HS-27A (cell line): ENCODE results near the gene FGFR1OP2.
A peak's percentile ranks its signal among the peaks of the same experiment; 100 is the strongest.
"Not testable (repeated sequence)": the region's sequence is repeated elsewhere in the genome, so short reads cannot be mapped to it uniquely, and the experiment has no call there.

ENCODE experiments used
- DNase-seq: peaks from one replicate; pipeline ENCODE4 v3.0.0-alpha.2; 2012; ENCODE audit warnings: low read depth, missing footprints

FGFR1OP2 gene

GRCh38 chr12:26937863-26938700 is at the start of gene FGFR1OP2, which contains the start of gene INTS13:
TSS of gene FGFR1OP2 (plus strand) at chr12:26938470. CDS start at chr12:26954159, 15,689 bp downstream.
TSS of gene INTS13 (minus strand) at chr12:26937981. CDS start at chr12:26936803, 1,178 bp downstream.
- DNase-seq, result peak; percentile 100

DNA sequence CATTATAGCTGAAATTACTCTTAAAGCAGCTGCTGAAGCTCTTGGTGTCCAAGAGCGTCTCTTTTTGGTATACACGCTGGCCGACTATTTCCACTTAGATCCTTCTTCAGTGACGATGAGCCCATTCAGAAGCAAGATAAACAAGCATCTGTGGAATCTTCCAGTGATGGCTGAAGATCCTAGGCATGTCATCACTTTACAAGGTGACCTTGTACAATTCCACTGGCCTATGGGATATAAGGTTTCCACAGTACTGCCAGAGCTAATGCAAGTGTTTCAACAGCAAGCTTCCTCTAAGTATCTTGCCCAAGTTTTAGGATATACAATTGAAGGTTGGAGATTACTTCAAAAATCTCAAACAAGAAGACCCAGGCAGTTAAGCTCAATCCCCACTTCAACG is 47.5 kb upstream of the FGFR1OP2 start:
- DNase-seq, result no peak

GRCh38 chr12:26891704-26892103 is 46.6 kb upstream of the FGFR1OP2 start:
- no peak for DNase-seq

- no peak for DNase-seq
Measured at GRCh38 chr12:26895672-26896071, 42.6 kb upstream of the FGFR1OP2 start.

DNA sequence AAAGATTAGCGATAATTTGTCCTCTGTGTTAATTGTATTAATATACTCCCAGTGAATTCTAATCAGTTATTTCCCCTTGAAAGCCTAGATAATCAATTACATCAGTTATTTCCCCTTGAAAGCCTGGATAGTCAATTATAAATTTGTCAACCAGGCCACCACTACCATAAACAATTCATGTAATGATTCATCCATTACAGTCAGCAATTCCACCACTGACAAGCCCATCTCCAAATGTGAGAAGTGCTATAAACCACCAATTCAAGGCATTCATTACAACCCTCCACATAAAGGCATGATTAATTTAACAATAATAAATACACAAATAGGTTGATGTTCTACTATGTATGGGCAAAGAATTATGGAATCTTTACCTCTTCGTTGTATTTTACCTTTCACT is 41.4 kb upstream of the FGFR1OP2 start:
- DNase-seq, result no peak

GRCh38 chr12:26903396-26903795 is 34.9 kb upstream of the FGFR1OP2 start:
- DNase-seq, result not testable (repeated sequence)

- DNase-seq, result no peak
Measured at GRCh38 chr12:26906024-26906423, 32.2 kb upstream of the FGFR1OP2 start.

- DNase-seq, result no peak
Measured at GRCh38 chr12:26906704-26907103, 31.6 kb upstream of the FGFR1OP2 start.

GRCh38 chr12:26918321-26919215 is 19.7 kb upstream of the FGFR1OP2 start:
- DNase-seq, result no peak

- DNase-seq, result no peak
Measured at GRCh38 chr12:26919216-26919555, 19.1 kb upstream of the FGFR1OP2 start.

DNA sequence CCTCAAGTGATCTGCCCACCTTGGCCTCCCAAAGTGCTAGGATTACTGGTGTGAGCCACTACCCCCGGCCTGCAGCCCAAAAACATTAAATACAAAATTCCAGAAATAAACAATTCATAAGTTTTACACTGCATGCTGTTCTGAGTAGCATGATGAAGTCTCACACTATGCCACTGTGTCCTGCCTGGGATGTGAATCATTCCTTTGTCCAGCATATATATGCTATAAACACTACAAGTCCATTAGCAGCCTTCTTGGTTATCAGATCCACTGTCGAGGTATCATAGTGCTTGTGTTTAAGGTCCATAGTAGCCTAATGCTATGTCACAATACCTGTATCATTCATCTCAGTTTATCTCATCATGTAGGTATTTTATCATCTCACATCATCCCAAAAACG is 16.4 kb upstream of the FGFR1OP2 start:
- DNase-seq, result no peak

DNA sequence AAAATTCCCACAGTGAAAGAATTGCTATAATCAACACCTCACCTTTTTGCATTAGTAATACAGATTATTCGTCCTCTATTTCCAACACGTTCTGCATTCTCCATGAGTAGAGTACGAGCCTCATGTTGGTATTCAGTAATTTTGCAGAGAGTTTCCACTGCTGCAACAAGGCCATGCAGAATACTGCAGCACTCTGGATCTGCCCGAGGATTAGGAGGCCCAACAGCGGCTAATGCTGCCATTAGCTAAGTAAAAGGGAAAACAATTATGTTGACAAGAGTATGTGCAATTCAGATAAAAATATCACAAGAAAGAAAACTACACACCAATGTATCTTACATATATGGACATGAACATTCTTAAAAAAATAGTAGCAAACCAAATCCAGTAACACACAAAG is 9.6 kb upstream of the FGFR1OP2 start:
- no peak for DNase-seq

- no peak for DNase-seq
Measured at GRCh38 chr12:26929590-26929989, 8.7 kb upstream of the FGFR1OP2 start.

GRCh38 chr12:26935636-26936378 is 2.5 kb upstream of the FGFR1OP2 start:
- no peak for DNase-seq

GRCh38 chr12:26936559-26937442 is 1.5 kb upstream of the FGFR1OP2 start:
- no peak for DNase-seq

DNA sequence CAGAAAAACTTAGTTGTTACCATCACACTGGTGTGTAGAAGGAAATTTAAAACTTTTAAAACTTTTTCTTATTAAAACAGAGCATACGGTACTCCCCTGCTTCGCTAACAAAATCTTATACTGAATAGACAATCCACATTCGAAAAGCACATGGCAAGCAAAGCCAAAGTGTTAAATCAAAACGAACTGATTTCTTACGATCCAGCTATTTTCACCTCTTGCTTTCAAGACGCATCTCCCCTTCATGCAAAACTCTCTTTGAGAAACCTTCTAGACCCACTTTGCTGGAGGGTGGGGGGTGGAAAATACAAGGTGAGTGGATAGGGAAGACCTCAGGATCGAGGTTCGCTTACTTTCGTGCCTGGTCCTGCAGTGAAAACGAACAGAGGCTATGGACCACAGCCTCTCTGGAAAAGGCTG is 817 bp upstream of the FGFR1OP2 start:
- no peak for DNase-seq

DNA sequence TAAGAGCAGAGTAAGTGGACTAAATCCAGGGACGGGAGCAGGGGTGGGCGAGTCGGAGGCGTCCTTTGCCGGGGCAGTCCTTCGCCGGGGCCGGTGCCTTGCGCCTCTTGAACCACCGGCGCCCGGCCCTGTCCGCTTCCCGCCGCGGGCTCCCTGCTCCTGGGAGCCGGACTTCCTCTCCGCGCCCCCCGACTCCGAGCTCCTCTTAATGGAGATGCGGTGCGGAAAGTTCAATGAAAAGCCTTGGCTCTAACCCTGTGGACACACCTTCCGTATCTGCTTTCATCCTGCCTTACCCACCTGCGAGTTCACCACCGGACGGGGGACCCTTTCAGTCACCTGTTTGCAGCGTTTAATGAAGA is 412 bp downstream of the FGFR1OP2 start:
- DNase-seq, result no peak

- DNase-seq, result no peak
Measured at GRCh38 chr12:26939192-26939832, 1.0 kb downstream of the FGFR1OP2 start.

DNA sequence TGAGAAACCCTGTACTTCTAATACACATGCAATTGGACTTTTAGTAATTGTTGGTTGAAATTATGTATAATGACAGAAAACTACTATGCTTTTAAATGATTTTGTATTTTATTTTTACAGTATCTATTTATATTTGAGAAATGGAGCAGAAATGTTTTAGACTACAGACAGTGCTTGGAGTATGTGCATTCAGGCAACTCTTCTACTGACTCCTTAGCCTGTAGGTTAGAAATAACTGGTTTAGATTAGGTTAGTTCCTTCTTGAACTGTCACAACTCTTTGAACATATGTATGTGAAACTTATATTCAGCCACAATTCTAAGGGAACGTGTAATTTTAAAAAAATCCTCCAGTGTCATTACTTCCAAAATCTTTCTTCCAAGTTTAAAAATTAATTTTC is 1.7 kb downstream of the FGFR1OP2 start:
- no peak for DNase-seq

GRCh38 chr12:26940516-26941214 is 2.4 kb downstream of the FGFR1OP2 start:
- DNase-seq, result no peak
